ENCODE results near the gene RAX.

GRCh38 chr18:59275406-59275949 lies 2.2 kb upstream of the RAX start:
- TF ChIP-seq, protein P1, sequence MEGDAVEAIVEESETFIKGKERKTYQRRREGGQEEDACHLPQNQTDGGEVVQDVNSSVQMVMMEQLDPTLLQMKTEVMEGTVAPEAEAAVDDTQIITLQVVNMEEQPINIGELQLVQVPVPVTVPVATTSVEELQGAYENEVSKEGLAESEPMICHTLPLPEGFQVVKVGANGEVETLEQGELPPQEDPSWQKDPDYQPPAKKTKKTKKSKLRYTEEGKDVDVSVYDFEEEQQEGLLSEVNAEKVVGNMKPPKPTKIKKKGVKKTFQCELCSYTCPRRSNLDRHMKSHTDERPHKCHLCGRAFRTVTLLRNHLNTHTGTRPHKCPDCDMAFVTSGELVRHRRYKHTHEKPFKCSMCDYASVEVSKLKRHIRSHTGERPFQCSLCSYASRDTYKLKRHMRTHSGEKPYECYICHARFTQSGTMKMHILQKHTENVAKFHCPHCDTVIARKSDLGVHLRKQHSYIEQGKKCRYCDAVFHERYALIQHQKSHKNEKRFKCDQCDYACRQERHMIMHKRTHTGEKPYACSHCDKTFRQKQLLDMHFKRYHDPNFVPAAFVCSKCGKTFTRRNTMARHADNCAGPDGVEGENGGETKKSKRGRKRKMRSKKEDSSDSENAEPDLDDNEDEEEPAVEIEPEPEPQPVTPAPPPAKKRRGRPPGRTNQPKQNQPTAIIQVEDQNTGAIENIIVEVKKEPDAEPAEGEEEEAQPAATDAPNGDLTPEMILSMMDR (IDR thresholded peaks at IDR 0.05), result no peak
- no peak for TF ChIP-seq ZFX (IDR thresholded peaks at IDR 0.05; ENCODE audit: borderline replicate concordance)
